GM18520 (cell line): Measurements from ENCODE around the gene CPA4.

ENCODE experiments used
- ATAC-seq: cut with Tn5 transposase; IDR thresholded peaks from one replicate; pipeline ENCODE4 v1.9.1; 2021; ENCODE audit not compliant: unreplicated experiment

Gene CPA4

DNA sequence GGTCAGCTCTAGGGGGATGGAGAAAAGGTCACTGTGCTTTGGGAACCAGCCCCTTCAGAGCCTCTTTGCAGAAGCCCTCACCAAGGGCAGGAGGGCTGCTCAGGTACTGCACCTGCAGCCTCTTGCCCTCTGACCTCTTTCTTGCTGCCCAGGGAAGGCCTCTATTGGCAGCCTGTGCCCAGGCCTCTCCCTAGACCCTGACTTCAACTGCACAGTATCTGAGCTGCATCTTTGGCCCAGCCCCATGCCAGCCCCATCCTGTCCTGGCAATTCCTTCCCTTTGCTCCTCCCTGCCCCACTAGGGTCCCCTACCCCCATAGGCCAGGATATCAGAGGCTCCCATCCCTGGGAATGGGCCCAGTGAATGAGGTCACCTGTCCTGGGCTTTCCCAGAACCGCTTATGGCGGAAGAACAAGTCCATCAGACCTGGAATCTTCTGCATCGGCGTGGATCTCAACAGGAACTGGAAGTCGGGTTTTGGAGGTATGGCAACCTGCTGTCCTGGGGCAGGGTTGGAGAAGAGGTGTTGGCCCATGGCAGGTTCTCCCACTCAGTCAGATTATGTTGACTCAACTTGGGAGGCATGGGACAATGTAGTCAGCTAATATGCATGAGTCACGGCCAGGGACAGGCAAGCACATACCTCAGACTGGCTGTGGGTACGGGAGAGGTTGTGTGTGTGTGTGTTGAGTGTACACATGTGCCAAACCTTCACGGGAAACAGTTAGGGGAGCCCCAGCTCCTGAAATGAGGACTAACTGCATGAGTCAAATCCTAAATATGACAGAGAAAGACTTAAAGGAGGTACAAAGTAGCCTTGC is 70.3 kb downstream of the CPA4 start:
- peak; percentile 72 for ATAC-seq

DNA sequence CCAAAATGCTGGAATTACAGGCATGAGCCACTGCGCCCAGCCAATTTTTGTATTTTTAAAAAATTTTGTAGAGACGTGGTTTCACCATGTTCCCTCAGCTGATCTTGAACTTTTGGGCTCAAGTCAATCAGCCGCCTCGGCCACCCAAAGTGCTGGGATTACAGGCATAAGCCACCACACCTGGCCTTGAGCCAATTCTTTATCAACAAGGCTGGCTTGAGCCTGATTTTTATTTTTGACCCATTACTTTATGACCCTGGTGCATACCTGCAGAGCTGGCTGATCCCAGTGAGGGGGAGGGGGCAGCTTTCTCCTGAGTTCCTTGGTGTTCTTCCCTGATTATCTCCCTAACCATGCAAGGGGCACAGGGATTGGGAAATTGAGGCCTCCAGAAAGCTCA is 71.5 kb downstream of the CPA4 start:
- no peak for ATAC-seq

- no peak for ATAC-seq
These were observed 72.1 kb downstream of the CPA4 start for GRCh38 chr7:130365088-130365487.

GRCh38 chr7:130365511-130366441 is 72.8 kb downstream of the CPA4 start:
- ATAC-seq: no peak

GRCh38 chr7:130366564-130366963 is 73.6 kb downstream of the CPA4 start:
- no peak for ATAC-seq

DNA sequence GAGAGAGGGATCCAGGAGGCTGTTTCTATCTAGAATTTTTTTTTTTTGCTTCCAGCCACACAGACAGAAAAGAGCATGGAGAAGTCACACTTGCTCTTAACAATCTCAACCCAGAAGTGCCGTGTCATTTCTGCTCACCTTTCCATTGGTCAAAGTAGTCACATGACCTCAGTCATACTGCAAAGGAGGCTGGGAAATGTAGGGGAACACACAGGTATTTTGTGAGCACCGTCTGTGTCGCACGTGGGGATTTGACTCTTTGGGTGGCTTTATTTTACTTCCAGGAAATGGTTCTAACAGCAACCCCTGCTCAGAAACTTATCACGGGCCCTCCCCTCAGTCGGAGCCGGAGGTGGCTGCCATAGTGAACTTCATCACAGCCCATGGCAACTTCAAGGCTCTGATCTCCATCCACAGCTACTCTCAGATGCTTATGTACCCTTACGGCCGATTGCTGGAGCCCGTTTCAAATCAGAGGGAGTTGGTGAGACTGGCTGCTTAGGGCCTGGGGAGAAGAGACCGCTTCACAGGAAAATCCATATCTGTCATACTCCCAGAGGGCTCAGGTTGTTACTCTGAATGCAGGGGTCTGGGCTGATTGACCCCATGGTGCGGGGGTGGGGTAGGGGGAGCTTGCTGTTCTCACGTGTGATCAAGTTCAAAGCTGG is 74.3 kb downstream of the CPA4 start:
- ATAC-seq: no peak

- no peak for ATAC-seq
These were observed 75.1 kb downstream of the CPA4 start for GRCh38 chr7:130367836-130368746.

GRCh38 chr7:130369110-130369711 is 76.2 kb downstream of the CPA4 start:
- no peak for ATAC-seq

- ATAC-seq: no peak
These were observed 77.0 kb downstream of the CPA4 start for GRCh38 chr7:130369831-130370550.

- no peak for ATAC-seq
These were observed 78.1 kb downstream of the CPA4 start for GRCh38 chr7:130371046-130371445.

DNA sequence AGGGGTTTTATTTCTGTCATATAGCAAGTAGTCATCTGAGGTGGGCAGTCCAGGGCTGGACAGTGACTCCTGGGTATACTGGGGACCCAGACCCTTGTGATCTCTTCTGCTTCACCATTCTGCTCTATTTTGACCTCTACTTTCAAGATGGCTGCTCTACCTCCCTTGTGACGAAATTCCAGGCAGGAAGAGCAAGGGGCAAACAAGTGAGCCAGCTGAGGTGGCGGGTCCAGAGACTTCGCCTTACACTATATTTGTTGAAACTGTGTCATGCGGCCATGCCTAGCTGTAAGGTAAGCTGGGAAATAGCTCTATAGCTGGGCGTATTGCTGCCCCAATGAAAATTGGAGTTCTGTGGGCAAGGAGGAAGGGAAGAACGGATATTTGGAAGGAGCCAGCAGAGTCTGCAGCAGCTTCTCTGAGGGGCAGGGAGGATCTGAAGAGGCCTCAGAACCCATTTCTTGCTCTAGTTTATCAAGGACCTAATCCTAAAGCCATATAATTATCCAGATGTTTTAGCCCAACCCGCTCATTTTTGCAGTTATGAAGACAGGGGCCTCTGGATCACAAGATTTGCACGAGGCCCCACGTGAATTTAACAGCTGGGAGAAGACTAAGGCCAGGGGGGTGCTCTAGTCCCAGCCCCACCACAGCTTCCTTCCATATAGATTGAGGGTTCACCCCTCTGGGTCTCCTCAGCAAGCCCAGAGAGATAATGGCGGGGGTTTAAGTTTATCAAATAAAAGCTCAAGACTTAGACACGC is 79.6 kb downstream of the CPA4 start:
- no peak for ATAC-seq
